ENCODE measurements around the gene PALS2. TPM values are rescaled to one million over a fixed set of nuclear protein-coding genes. Genes with fewer than 3 reads are reported as not detected.

PALS2 gene
- total and polyA plus RNA-seq, 8 donors: 0.58 to 27.0 (median 5.4) TPM

- Histone ChIP-seq H3K36me3 (no peaks in the 10 kb centered on the region), H3K4me3 (no peak overlapping the region), H3K27me3 (no peaks in the 10 kb centered on the region), H3K4me1 (no peaks in the 10 kb centered on the region), H3K9me3 (no peaks in the 10 kb centered on the region), H3K27ac (no peak overlapping the region)
- peak in 1 of 2 donors; percentile 44 for DNase-seq
- no peak for TF ChIP-seq EP300 (IDR thresholded peaks at IDR 0.05)
- peak in 2 of 7 experiments; percentile 12 to 25 for TF ChIP-seq CTCF (IDR thresholded peaks at IDR 0.05)
- 83 to 90% (median 89%) methylated on average over 3 of the region's 3 CpGs for WGBS, 5 donors
- intact Hi-C loops (cut with DNase I; ENCODE audit: low total_unique reads): no loop called here
These were observed 14.6 kb downstream of the PALS2 start for GRCh38 chr7:24587853-24588252.

GRCh38 chr7:24591152-24591551 is 17.9 kb downstream of the PALS2 start:
- 71 to 92% (median 88%) methylated on average over 1 of the region's 1 CpG for WGBS, 5 donors
- TF ChIP-seq POLR2A (IDR thresholded peaks at IDR 0.05) (no peak), CTCF (IDR thresholded peaks at IDR 0.05) (no peak), EP300 (IDR thresholded peaks at IDR 0.05) (no peak), POLR2AphosphoS5 (IDR thresholded peaks at IDR 0.05) (no peak)

GRCh38 chr7:24595671-24596418 is 22.6 kb downstream of the PALS2 start:
- H3K4me3 ChIP-seq: peak overlapping the region in 1 of 4 donors; percentile 4
- WGBS, 5 donors: 82 to 94% (median 92%) methylated on average over 7 of the region's 7 CpGs
- DNase-seq: no peak
- H3K27me3 ChIP-seq: no peaks in the 10 kb centered on the region
- H3K27ac ChIP-seq: no peak overlapping the region
- no peaks in the 10 kb centered on the region for H3K36me3 ChIP-seq
- H3K4me1 ChIP-seq: no peaks in the 10 kb centered on the region
- no peaks in the 10 kb centered on the region for H3K9me3 ChIP-seq
- TF ChIP-seq CTCF (IDR thresholded peaks at IDR 0.05) (no peak), EP300 (IDR thresholded peaks at IDR 0.05) (no peak), POLR2A (IDR thresholded peaks at IDR 0.05) (no peak), POLR2AphosphoS5 (IDR thresholded peaks at IDR 0.05) (no peak)
- intact Hi-C loops (cut with DNase I; ENCODE audit: low total_unique reads): no loop called here

More at GRCh38 chr7:24591152-24591551, 17.9 kb downstream of the PALS2 start:
- Histone ChIP-seq H3K4me3 (no peak overlapping the region), H3K27me3 (no peaks in the 10 kb centered on the region), H3K9me3 (no peaks in the 10 kb centered on the region), H3K4me1 (no peaks in the 10 kb centered on the region), H3K27ac (no peak overlapping the region), H3K36me3 (no peaks in the 10 kb centered on the region)
- intact Hi-C loops (cut with DNase I; ENCODE audit: low total_unique reads): no loop called here
- DNase-seq: no peak

- no peaks in the 10 kb centered on the region for H3K36me3 ChIP-seq
- no peaks in the 10 kb centered on the region for H3K27me3 ChIP-seq
- no peaks in the 10 kb centered on the region for H3K4me1 ChIP-seq
- no peak for DNase-seq
- H3K27ac ChIP-seq: no peak overlapping the region
- 79 to 94% (median 88%) methylated on average over 3 of the region's 3 CpGs for WGBS, 5 donors
- intact Hi-C loops (cut with DNase I; ENCODE audit: low total_unique reads): no loop called here
- no peaks in the 10 kb centered on the region for H3K9me3 ChIP-seq
- TF ChIP-seq CTCF (IDR thresholded peaks at IDR 0.05): no peak
- no peak for TF ChIP-seq POLR2AphosphoS5 (IDR thresholded peaks at IDR 0.05)
- TF ChIP-seq POLR2A (IDR thresholded peaks at IDR 0.05): no peak
- TF ChIP-seq EP300 (IDR thresholded peaks at IDR 0.05): no peak
- no peak overlapping the region for H3K4me3 ChIP-seq
These were observed 23.8 kb downstream of the PALS2 start for GRCh38 chr7:24597014-24597413.

All from stomach (tissue), 9 donors.